Measurements from ENCODE around the gene DENND5A. TPM values are rescaled to one million over a fixed set of nuclear protein-coding genes. Genes with fewer than 3 reads are reported as not detected.
"Not testable (repeated sequence)": the region's sequence is repeated elsewhere in the genome, so short reads cannot be mapped to it uniquely, and the experiment has no call there.

The DENND5A gene
- total RNA-seq, 1 donor from 2014 or later = 122 TPM

- Mint-ChIP-seq H3K4me3 (ENCODE audit: unreplicated experiment) (no peak overlapping the region), H3K9me3 (ENCODE audit: unreplicated experiment) (peaks cover 25% of the 10 kb centered on the region), H3K4me1 (ENCODE audit: unreplicated experiment) (no peaks in the 10 kb centered on the region), H3K36me3 (ENCODE audit: unreplicated experiment) (peaks cover 37% of the 10 kb centered on the region), H3K27me3 (ENCODE audit: unreplicated experiment) (no peaks in the 10 kb centered on the region), H3K27ac (ENCODE audit: unreplicated experiment) (no peak overlapping the region)
- TF ChIP-seq CTCF (IDR thresholded peaks at IDR 0.05) = no peak
- no peak for DNase-seq (ENCODE audit: extremely low spot score, unreplicated experiment)
Measured at GRCh38 chr11:9112075-9112474, 153.1 kb downstream of the DENND5A start.

GRCh38 chr11:9109858-9110731, 155.1 kb downstream of the DENND5A start:
- DNase-seq (ENCODE audit: extremely low spot score, unreplicated experiment) = peak; percentile 4
- Mint-ChIP-seq H3K4me1 (ENCODE audit: unreplicated experiment) (no peaks in the 10 kb centered on the region), H3K27ac (ENCODE audit: unreplicated experiment) (no peak overlapping the region), H3K4me3 (ENCODE audit: unreplicated experiment) (no peak overlapping the region), H3K27me3 (ENCODE audit: unreplicated experiment) (no peaks in the 10 kb centered on the region), H3K36me3 (ENCODE audit: unreplicated experiment) (peaks cover 27% of the 10 kb centered on the region), H3K9me3 (ENCODE audit: unreplicated experiment) (peaks cover 25% of the 10 kb centered on the region)
- TF ChIP-seq CTCF (IDR thresholded peaks at IDR 0.05) = no peak

GRCh38 chr11:9104580-9104979, 160.6 kb downstream of the DENND5A start:
- no peak overlapping the region for H3K4me3 Mint-ChIP-seq (ENCODE audit: unreplicated experiment)
- H3K4me1 Mint-ChIP-seq (ENCODE audit: unreplicated experiment) = no peaks in the 10 kb centered on the region
- H3K36me3 Mint-ChIP-seq (ENCODE audit: unreplicated experiment) = no peaks in the 10 kb centered on the region
- no peak for TF ChIP-seq CTCF (IDR thresholded peaks at IDR 0.05)
- H3K9me3 Mint-ChIP-seq (ENCODE audit: unreplicated experiment) = no peaks in the 10 kb centered on the region
- H3K27ac Mint-ChIP-seq (ENCODE audit: unreplicated experiment) = no peak overlapping the region
- DNase-seq (ENCODE audit: extremely low spot score, unreplicated experiment) = no peak
- no peaks in the 10 kb centered on the region for H3K27me3 Mint-ChIP-seq (ENCODE audit: unreplicated experiment)

GRCh38 chr11:9103542-9104276, 161.4 kb downstream of the DENND5A start:
- no peak for TF ChIP-seq CTCF (IDR thresholded peaks at IDR 0.05)
- H3K36me3 Mint-ChIP-seq (ENCODE audit: unreplicated experiment) = no peaks in the 10 kb centered on the region
- H3K27ac Mint-ChIP-seq (ENCODE audit: unreplicated experiment) = no peak overlapping the region
- no peak overlapping the region for H3K4me3 Mint-ChIP-seq (ENCODE audit: unreplicated experiment)
- H3K9me3 Mint-ChIP-seq (ENCODE audit: unreplicated experiment) = no peaks in the 10 kb centered on the region
- no peaks in the 10 kb centered on the region for H3K4me1 Mint-ChIP-seq (ENCODE audit: unreplicated experiment)
- no peaks in the 10 kb centered on the region for H3K27me3 Mint-ChIP-seq (ENCODE audit: unreplicated experiment)
- no peak for DNase-seq (ENCODE audit: extremely low spot score, unreplicated experiment)

- Mint-ChIP-seq H3K36me3 (ENCODE audit: unreplicated experiment) (peaks cover 2% of the 10 kb centered on the region), H3K27ac (ENCODE audit: unreplicated experiment) (no peak overlapping the region), H3K9me3 (ENCODE audit: unreplicated experiment) (no peaks in the 10 kb centered on the region), H3K27me3 (ENCODE audit: unreplicated experiment) (no peaks in the 10 kb centered on the region), H3K4me1 (ENCODE audit: unreplicated experiment) (no peaks in the 10 kb centered on the region), H3K4me3 (ENCODE audit: unreplicated experiment) (no peak overlapping the region)
- TF ChIP-seq CTCF (IDR thresholded peaks at IDR 0.05) = no peak
- no peak for DNase-seq (ENCODE audit: extremely low spot score, unreplicated experiment)
Measured at GRCh38 chr11:9099617-9100016, 165.5 kb downstream of the DENND5A start.

- H3K9me3 Mint-ChIP-seq (ENCODE audit: unreplicated experiment); H3K27ac Mint-ChIP-seq (ENCODE audit: unreplicated experiment); H3K4me1 Mint-ChIP-seq (ENCODE audit: unreplicated experiment); H3K36me3 Mint-ChIP-seq (ENCODE audit: unreplicated experiment); DNase-seq (ENCODE audit: extremely low spot score, unreplicated experiment); H3K4me3 Mint-ChIP-seq (ENCODE audit: unreplicated experiment); H3K27me3 Mint-ChIP-seq (ENCODE audit: unreplicated experiment): not testable (repeated sequence)
Measured at GRCh38 chr11:9098455-9098854, 166.7 kb downstream of the DENND5A start.

GRCh38 chr11:9097186-9097943, 167.8 kb downstream of the DENND5A start:
- not testable (repeated sequence) for H3K4me1 Mint-ChIP-seq (ENCODE audit: unreplicated experiment); H3K36me3 Mint-ChIP-seq (ENCODE audit: unreplicated experiment); H3K4me3 Mint-ChIP-seq (ENCODE audit: unreplicated experiment); DNase-seq (ENCODE audit: extremely low spot score, unreplicated experiment); H3K27ac Mint-ChIP-seq (ENCODE audit: unreplicated experiment); H3K27me3 Mint-ChIP-seq (ENCODE audit: unreplicated experiment); H3K9me3 Mint-ChIP-seq (ENCODE audit: unreplicated experiment)
